ENCODE results near the gene SLC44A4. TPM values are rescaled to one million over a fixed set of nuclear protein-coding genes. Genes with fewer than 3 reads are reported as not detected.
"Not testable (repeated sequence)": the region's sequence is repeated elsewhere in the genome, so short reads cannot be mapped to it uniquely, and the experiment has no call there.

The SLC44A4 gene
- total RNA-seq, 1 experiment from 2014 or later, result 3.5 TPM

- Histone ChIP-seq H3K9ac (ENCODE audit: low read length) (peak overlapping the region; percentile 81), H3K4me3 (ENCODE audit: low read length) (peak overlapping the region; percentile 73), H3K4me2 (ENCODE audit: low read length) (peak overlapping the region; percentile 91), H3K27ac (ENCODE audit: low read length) (peak overlapping the region; percentile 91), H3K36me3 (ENCODE audit: low read depth, low read length) (no peaks in the 10 kb centered on the region), H3K27me3 (ENCODE audit: low read length) (no peaks in the 10 kb centered on the region), H3F3A (ENCODE audit: low read length, unreplicated experiment) (peaks cover 13% of the 10 kb centered on the region), H3K79me2 (ENCODE audit: low read length) (peaks cover 78% of the 10 kb centered on the region), H3K4me1 (ENCODE audit: insufficient read depth, low read length) (peaks cover 62% of the 10 kb centered on the region), H4K20me1 (ENCODE audit: low read length) (peaks cover 29% of the 10 kb centered on the region), H3K9me2 (replicated peaks; ENCODE audit: low read length) (no peaks in the 10 kb centered on the region), H3K9me3 (ENCODE audit: low read length) (no peaks in the 10 kb centered on the region), H2AFZ (ENCODE audit: low read length) (peak overlapping the region; percentile 78)
- DNase-seq, result peak; percentile 84
- CTCF ChIA-PET, result no interaction called here
- TSS peak; percentile 64 for BruUV-seq (replicated peaks)
- TF ChIP-seq EZH2 (IDR thresholded peaks at IDR 0.05; ENCODE audit: low read length, unreplicated experiment) (no peak), EZH2phosphoT487 (IDR thresholded peaks at IDR 0.05; ENCODE audit: borderline replicate concordance, low read length) (no peak), CTCF (conservative IDR thresholded peaks at IDR 0.05; ENCODE audit: low read depth, low read length) (no peak)
- POLR2A ChIA-PET (ENCODE audit: unreplicated experiment), result interaction anchor here (0.6 kb wide), 2 partner anchors 43 to 91 kb away, joined by 4 to 5 read pairs; no protein-coding TSS in a partner anchor
- peak; percentile 33 for ATAC-seq
- intact Hi-C loops (cut with micrococcal nuclease), result no loop called here
These were observed 57.3 kb downstream of the SLC44A4 start for GRCh38 chr6:31821301-31822035.

- H2AFZ ChIP-seq (ENCODE audit: low read length); H3F3A ChIP-seq (ENCODE audit: low read length, unreplicated experiment); BruUV-seq (replicated peaks); H3K9me3 ChIP-seq (ENCODE audit: low read length); CTCF ChIA-PET; intact Hi-C loops (cut with micrococcal nuclease); ATAC-seq; H3K9ac ChIP-seq (ENCODE audit: low read length); H3K9me2 ChIP-seq (replicated peaks; ENCODE audit: low read length); H3K27me3 ChIP-seq (ENCODE audit: low read length); H3K36me3 ChIP-seq (ENCODE audit: low read depth, low read length); DNase-seq: not testable (repeated sequence)
- Histone ChIP-seq H3K4me3 (ENCODE audit: low read length) (peak overlapping the region; percentile 80), H3K4me1 (ENCODE audit: insufficient read depth, low read length) (peaks cover 52% of the 10 kb centered on the region), H3K79me2 (ENCODE audit: low read length) (peaks cover 70% of the 10 kb centered on the region), H3K27ac (ENCODE audit: low read length) (peak overlapping the region; percentile 91), H3K4me2 (ENCODE audit: low read length) (peak overlapping the region; percentile 91), H4K20me1 (ENCODE audit: low read length) (peaks cover 29% of the 10 kb centered on the region)
- POLR2A ChIA-PET (ENCODE audit: unreplicated experiment), result interaction anchor here (0.6 to 0.7 kb wide), 2 partner anchors 13 to 1133 kb away, joined by 5 to 14 read pairs; no protein-coding TSS in a partner anchor
These were observed 58.4 kb downstream of the SLC44A4 start for GRCh38 chr6:31820399-31820798.

GRCh38 chr6:31819871-31820299 lies 58.9 kb downstream of the SLC44A4 start:
- H3F3A ChIP-seq (ENCODE audit: low read length, unreplicated experiment), result peaks cover 7% of the 10 kb centered on the region
- H3K4me1 ChIP-seq (ENCODE audit: insufficient read depth, low read length), result peaks cover 48% of the 10 kb centered on the region
- peak overlapping the region; percentile 80 for H3K4me3 ChIP-seq (ENCODE audit: low read length)
- H3K4me2 ChIP-seq (ENCODE audit: low read length), result peak overlapping the region; percentile 91
- peaks cover 71% of the 10 kb centered on the region for H3K79me2 ChIP-seq (ENCODE audit: low read length)
- POLR2A ChIA-PET (ENCODE audit: unreplicated experiment), result interaction anchor here (0.6 to 0.7 kb wide), 2 partner anchors 13 to 1133 kb away, joined by 5 to 14 read pairs; no protein-coding TSS in a partner anchor
- peaks cover 29% of the 10 kb centered on the region for H4K20me1 ChIP-seq (ENCODE audit: low read length)
- H3K27ac ChIP-seq (ENCODE audit: low read length), result peak overlapping the region; percentile 5; the same call in 1 of the 2 replicates
- ATAC-seq (no peak), DNase-seq (peak; percentile 19)
- CTCF ChIA-PET, result no interaction called here
- H3K9me3 ChIP-seq (ENCODE audit: low read length), result no peaks in the 10 kb centered on the region
- H3K27me3 ChIP-seq (ENCODE audit: low read length), result no peaks in the 10 kb centered on the region
- no peak overlapping the region for H2AFZ ChIP-seq (ENCODE audit: low read length)
- no TSS peak for BruUV-seq (replicated peaks)
- intact Hi-C loops (cut with micrococcal nuclease), result loop anchor here (5.0 kb wide), 1 partner anchor 83 kb away; the partner anchor contains the start of gene CLIC1
- no peaks in the 10 kb centered on the region for H3K9me2 ChIP-seq (replicated peaks; ENCODE audit: low read length)
- H3K9ac ChIP-seq (ENCODE audit: low read length), result no peak overlapping the region
- TF ChIP-seq EZH2phosphoT487 (IDR thresholded peaks at IDR 0.05; ENCODE audit: borderline replicate concordance, low read length) (no peak), EZH2 (IDR thresholded peaks at IDR 0.05; ENCODE audit: low read length, unreplicated experiment) (no peak), CTCF (conservative IDR thresholded peaks at IDR 0.05; ENCODE audit: low read depth, low read length) (no peak)
- no peaks in the 10 kb centered on the region for H3K36me3 ChIP-seq (ENCODE audit: low read depth, low read length)

GRCh38 chr6:31817929-31818511 lies 60.8 kb downstream of the SLC44A4 start:
- ATAC-seq; H3K27me3 ChIP-seq (ENCODE audit: low read length); H3F3A ChIP-seq (ENCODE audit: low read length, unreplicated experiment); CTCF ChIA-PET; H3K36me3 ChIP-seq (ENCODE audit: low read depth, low read length); H3K9me2 ChIP-seq (replicated peaks; ENCODE audit: low read length); H2AFZ ChIP-seq (ENCODE audit: low read length); H3K9me3 ChIP-seq (ENCODE audit: low read length); BruUV-seq (replicated peaks): not testable (repeated sequence)
- H3K9ac ChIP-seq (ENCODE audit: low read length), result peak overlapping the region; percentile 22
- H4K20me1 ChIP-seq (ENCODE audit: low read length), result peaks cover 29% of the 10 kb centered on the region
- peak; percentile 47 for DNase-seq
- H3K4me2 ChIP-seq (ENCODE audit: low read length), result peak overlapping the region; percentile 91
- peak overlapping the region; percentile 80 for H3K4me3 ChIP-seq (ENCODE audit: low read length)
- peaks cover 44% of the 10 kb centered on the region for H3K4me1 ChIP-seq (ENCODE audit: insufficient read depth, low read length)
- peak overlapping the region; percentile 7; the same call in 1 of the 2 replicates for H3K27ac ChIP-seq (ENCODE audit: low read length)
- intact Hi-C loops (cut with micrococcal nuclease), result loop anchor here (5.0 kb wide), 1 partner anchor 81 kb away; the partner anchor contains the start of gene CLIC1
- POLR2A ChIA-PET (ENCODE audit: unreplicated experiment), result interaction anchor here (0.6 to 1.4 kb wide), 2 partner anchors 9 to 157 kb away, joined by 7 to 11 read pairs; partner anchors contain the start of gene HSPA1B
- peaks cover 62% of the 10 kb centered on the region for H3K79me2 ChIP-seq (ENCODE audit: low read length)
